Stimulated activated naive CD4-positive, alpha-beta T cell (primary cell): ENCODE data around the gene CALML4.

ENCODE experiments used
- DNase-seq, 6 experiments: peaks; one replicate each; lab custom pipeline; 2025; lab: John Stamatoyannopoulos, UW

CALML4 gene

GRCh38 chr15:68143785-68144184, 61.3 kb downstream of the CALML4 start:
- DNase-seq, result no peak

DNA sequence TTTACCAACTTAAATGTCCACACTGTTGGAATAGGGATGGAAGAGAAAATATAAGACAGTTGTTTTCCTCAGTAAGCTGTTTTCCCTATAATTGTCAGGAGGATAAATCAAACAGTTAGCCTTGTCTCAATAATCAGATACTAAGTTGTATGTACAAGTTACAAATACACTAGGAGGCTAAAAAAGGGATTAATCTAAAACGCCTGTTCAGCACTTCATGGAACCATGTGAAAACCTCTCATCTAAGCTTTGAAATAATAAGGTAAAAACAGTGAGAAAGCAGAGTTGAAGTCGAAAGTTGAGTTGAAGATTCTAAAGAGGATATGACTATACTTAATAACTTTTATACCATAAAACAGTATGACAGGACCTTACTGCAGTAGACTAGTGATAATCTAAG, 62.0 kb downstream of the CALML4 start:
- no peak for DNase-seq
